ENCODE data around the gene OTOF. TPM values are rescaled to one million over a fixed set of nuclear protein-coding genes. Genes with fewer than 3 reads are reported as not detected.

Gene OTOF
- total and polyA plus RNA-seq, 2 experiments from 2014 or later, result 0.10 to 0.33 TPM

- Histone ChIP-seq H2AFZ (no peak overlapping the region), H3K79me2 (no peaks in the 10 kb centered on the region), H3K4me3 (no peak overlapping the region), H3K27me3 (no peaks in the 10 kb centered on the region), H3K9me3 (ENCODE audit: low read depth) (no peaks in the 10 kb centered on the region), H4K20me1 (ENCODE audit: insufficient read depth, poor library complexity, severe bottlenecking) (no peaks in the 10 kb centered on the region), H3K27ac (no peak overlapping the region), H3K36me3 (replicated peaks; ENCODE audit: insufficient read depth, low read depth) (no peaks in the 10 kb centered on the region), H3K9me2 (replicated peaks; ENCODE audit: insufficient read depth) (no peaks in the 10 kb centered on the region), H3K4me1 (ENCODE audit: insufficient read depth) (no peaks in the 10 kb centered on the region), H3K4me2 (no peak overlapping the region)
- no peak for DNase-seq (ENCODE audit: low spot score)
- 89% methylated on average over 25 of the region's 25 CpGs for WGBS (ENCODE audit: low lambda C conversion rate, missing lambda C conversion rate)
- TF ChIP-seq CTCF (IDR thresholded peaks at IDR 0.05; ENCODE audit: poor library complexity) (no peak), EZH2phosphoT487 (IDR thresholded peaks at IDR 0.05; ENCODE audit: low read depth, severe bottlenecking, unreplicated experiment) (no peak), EZH2 (IDR thresholded peaks at IDR 0.05; ENCODE audit: borderline replicate concordance) (no peak)
These were observed 5.9 kb downstream of the OTOF start for GRCh38 chr2:26471766-26472706.

DNA sequence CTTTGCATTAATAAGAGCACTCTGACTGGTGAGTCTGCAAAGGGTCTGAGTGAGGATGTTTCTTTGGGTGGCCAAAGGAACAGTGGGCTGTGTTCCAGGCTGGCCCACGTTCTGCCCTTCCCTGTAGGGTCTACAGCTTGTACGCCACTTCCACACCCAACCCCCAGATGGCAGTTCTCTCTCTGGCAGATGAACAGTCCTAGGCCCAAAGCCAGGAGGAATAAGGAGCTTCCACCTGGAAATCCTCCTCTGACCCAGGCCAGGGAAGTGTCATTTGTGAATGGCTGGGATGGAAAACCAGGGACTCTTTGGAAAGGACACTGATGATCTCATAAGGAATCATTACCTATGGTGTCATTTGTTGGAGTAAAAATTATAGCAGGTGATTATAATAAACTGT lies 6.6 kb downstream of the OTOF start:
- Histone ChIP-seq H3K79me2 (no peaks in the 10 kb centered on the region), H3K9me3 (ENCODE audit: low read depth) (no peaks in the 10 kb centered on the region), H3K36me3 (replicated peaks; ENCODE audit: insufficient read depth, low read depth) (no peaks in the 10 kb centered on the region), H3K9me2 (replicated peaks; ENCODE audit: insufficient read depth) (no peaks in the 10 kb centered on the region), H3K4me2 (no peak overlapping the region), H3K4me1 (ENCODE audit: insufficient read depth) (no peaks in the 10 kb centered on the region), H3K4me3 (no peak overlapping the region), H3K27me3 (no peaks in the 10 kb centered on the region), H3K27ac (no peak overlapping the region), H2AFZ (no peak overlapping the region), H4K20me1 (ENCODE audit: insufficient read depth, poor library complexity, severe bottlenecking) (no peaks in the 10 kb centered on the region)
- 68% methylated on average over 2 of the region's 2 CpGs for WGBS (ENCODE audit: low lambda C conversion rate, missing lambda C conversion rate)
- DNase-seq (ENCODE audit: low spot score), result no peak
- TF ChIP-seq EZH2 (IDR thresholded peaks at IDR 0.05; ENCODE audit: borderline replicate concordance), result no peak
- no peak for TF ChIP-seq CTCF (IDR thresholded peaks at IDR 0.05; ENCODE audit: poor library complexity)
- no peak for TF ChIP-seq EZH2phosphoT487 (IDR thresholded peaks at IDR 0.05; ENCODE audit: low read depth, severe bottlenecking, unreplicated experiment)

- no peak overlapping the region for H3K4me3 ChIP-seq
- H3K9me3 ChIP-seq (ENCODE audit: low read depth), result no peaks in the 10 kb centered on the region
- H3K4me1 ChIP-seq (ENCODE audit: insufficient read depth), result no peaks in the 10 kb centered on the region
- H3K27me3 ChIP-seq, result no peaks in the 10 kb centered on the region
- no peaks in the 10 kb centered on the region for H3K9me2 ChIP-seq (replicated peaks; ENCODE audit: insufficient read depth)
- H3K27ac ChIP-seq, result no peak overlapping the region
- H3K79me2 ChIP-seq, result no peaks in the 10 kb centered on the region
- no peaks in the 10 kb centered on the region for H3K36me3 ChIP-seq (replicated peaks; ENCODE audit: insufficient read depth, low read depth)
- H3K4me2 ChIP-seq, result no peak overlapping the region
- no peak for DNase-seq (ENCODE audit: low spot score)
- TF ChIP-seq EZH2phosphoT487 (IDR thresholded peaks at IDR 0.05; ENCODE audit: low read depth, severe bottlenecking, unreplicated experiment) (no peak), CTCF (IDR thresholded peaks at IDR 0.05; ENCODE audit: poor library complexity) (no peak), EZH2 (IDR thresholded peaks at IDR 0.05; ENCODE audit: borderline replicate concordance) (no peak)
- no peak overlapping the region for H2AFZ ChIP-seq
- 91% methylated on average over 8 of the region's 9 CpGs for WGBS (ENCODE audit: low lambda C conversion rate, missing lambda C conversion rate)
- H4K20me1 ChIP-seq (ENCODE audit: insufficient read depth, poor library complexity, severe bottlenecking), result no peaks in the 10 kb centered on the region
These were observed 7.2 kb downstream of the OTOF start for GRCh38 chr2:26470601-26471260.
